Duodenal mucosa (tissue), 2 donors: ENCODE data around the gene MRPL48.

ENCODE experiments used
- H3K27ac ChIP-seq: one replicate; pipeline ENCODE4 v1.7.0; 2013; ENCODE audit warnings: low read depth, low read length
- H3K27me3 ChIP-seq, 2 donors: one replicate each; pipeline ENCODE4 v1.7.0; 2013; ENCODE audit warnings: low read length in 2 of 2, control low read depth in 1 of 2; ENCODE audit not compliant: insufficient read depth in 2 of 2, control insufficient read depth in 1 of 2
- H3K36me3 ChIP-seq, 2 donors: one replicate each; pipeline ENCODE4 v1.7.0; 2013; ENCODE audit warnings: low read length in 2 of 2, control low read depth in 1 of 2; ENCODE audit not compliant: insufficient read depth in 2 of 2, control insufficient read depth in 1 of 2
- H3K4me1 ChIP-seq, 2 donors: one replicate each; pipeline ENCODE4 v1.7.0; 2013; ENCODE audit warnings: low read length in 2 of 2, control low read depth in 1 of 2; ENCODE audit not compliant: insufficient read depth in 2 of 2, control insufficient read depth in 1 of 2
- H3K4me3 ChIP-seq, 2 donors: one replicate each; pipeline ENCODE4 v1.7.0; 2013; ENCODE audit warnings: low read length in 2 of 2, low read depth in 1 of 2
- H3K9ac ChIP-seq, 2 donors: one replicate each; pipeline ENCODE4 v1.7.0; 2013; ENCODE audit warnings: low read length in 2 of 2, low read depth in 1 of 2
- H3K9me3 ChIP-seq, 2 donors: one replicate each; pipeline ENCODE4 v1.7.0; 2013; ENCODE audit warnings: low read length in 2 of 2, control low read depth in 1 of 2; ENCODE audit not compliant: control insufficient read depth in 1 of 2

Gene MRPL48

DNA sequence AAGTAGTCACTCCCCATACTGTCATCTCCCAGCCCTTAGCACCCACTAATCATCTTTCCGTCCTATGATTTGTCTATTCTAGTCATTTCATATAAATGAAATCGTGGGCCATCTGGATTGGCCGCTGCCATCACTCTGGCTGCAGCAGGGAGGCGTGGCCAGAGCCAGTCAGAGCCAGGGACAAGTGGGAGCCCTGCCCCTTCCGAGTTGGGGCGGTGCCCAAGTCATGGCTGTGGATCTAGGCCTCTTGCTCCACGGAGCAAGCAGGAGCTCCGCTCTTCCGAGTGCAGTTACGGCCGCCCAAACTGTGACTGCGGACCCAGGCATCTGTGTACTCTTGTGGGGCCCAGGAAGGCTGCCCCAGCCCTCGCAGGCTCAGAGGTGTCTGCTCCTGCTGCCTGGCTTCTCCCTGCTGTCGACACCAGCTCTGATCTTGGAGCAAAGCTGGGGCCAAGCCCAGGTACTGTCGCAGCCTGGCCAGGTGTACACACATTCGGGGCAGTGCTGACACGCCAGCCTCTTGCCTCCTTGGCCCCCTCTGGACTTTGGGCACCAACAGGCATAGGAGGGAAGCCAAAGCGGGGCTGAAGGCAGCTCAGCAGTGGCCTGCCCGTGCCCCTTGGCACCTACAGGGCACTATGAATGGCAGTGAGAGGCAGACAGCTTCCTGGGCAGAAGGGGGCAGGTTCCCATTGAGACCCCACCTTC is 8.4 kb downstream of the MRPL48 start:
- Histone ChIP-seq H3K27ac (no peak overlapping the region), H3K4me3 (no peak overlapping the region), H3K9me3 (no peaks in the 10 kb centered on the region)

GRCh38 chr11:73797457-73797856 is 9.8 kb downstream of the MRPL48 start:
- H3K27ac ChIP-seq: no peak overlapping the region
- no peak overlapping the region for H3K9ac ChIP-seq

More for the DNA sequence above, 8.4 kb downstream of the MRPL48 start:
- Histone ChIP-seq H3K36me3 (peaks cover 0 to 7% of the 10 kb centered on the region in 2 donors), H3K9ac (no peak overlapping the region), H3K4me1 (peaks cover 0 to 4% of the 10 kb centered on the region in 2 donors), H3K27me3 (no peaks in the 10 kb centered on the region)

DNA sequence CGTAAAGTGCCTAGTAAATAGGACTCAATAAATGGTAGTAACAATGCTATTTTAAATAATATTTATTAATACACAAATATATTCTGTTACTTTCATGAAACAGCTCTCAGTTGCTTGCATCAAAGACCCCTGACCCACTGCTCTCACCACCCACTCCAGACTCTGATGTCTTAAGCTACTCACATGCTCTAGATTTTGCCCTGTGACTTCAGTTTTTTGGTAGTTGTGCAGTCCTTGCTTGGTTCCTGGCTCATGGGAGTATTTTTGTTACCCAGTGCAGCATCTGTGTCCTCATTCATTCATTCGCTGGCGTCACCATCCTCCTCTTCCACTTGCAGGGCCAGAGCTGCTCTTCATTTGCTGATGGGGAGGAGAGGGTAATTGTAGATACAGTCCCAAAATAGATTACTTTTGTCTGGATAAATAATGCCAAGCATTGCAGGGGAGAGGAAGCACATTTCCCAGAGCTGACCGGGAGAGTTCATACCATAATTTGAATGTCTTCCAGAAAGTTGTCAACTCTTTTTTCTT is 12.7 kb downstream of the MRPL48 start:
- H3K27ac ChIP-seq: no peak overlapping the region
- H3K4me3 ChIP-seq: no peak overlapping the region
- no peaks in the 10 kb centered on the region for H3K4me1 ChIP-seq
- H3K9ac ChIP-seq: no peak overlapping the region
- peaks cover 0 to 7% of the 10 kb centered on the region in 2 donors for H3K36me3 ChIP-seq
- no peaks in the 10 kb centered on the region for H3K27me3 ChIP-seq
- no peaks in the 10 kb centered on the region for H3K9me3 ChIP-seq

More at GRCh38 chr11:73797457-73797856, 9.8 kb downstream of the MRPL48 start:
- Histone ChIP-seq H3K9me3 (no peaks in the 10 kb centered on the region), H3K27me3 (no peaks in the 10 kb centered on the region), H3K4me3 (no peak overlapping the region), H3K4me1 (no peaks in the 10 kb centered on the region), H3K36me3 (peaks cover 0 to 7% of the 10 kb centered on the region in 2 donors)

DNA sequence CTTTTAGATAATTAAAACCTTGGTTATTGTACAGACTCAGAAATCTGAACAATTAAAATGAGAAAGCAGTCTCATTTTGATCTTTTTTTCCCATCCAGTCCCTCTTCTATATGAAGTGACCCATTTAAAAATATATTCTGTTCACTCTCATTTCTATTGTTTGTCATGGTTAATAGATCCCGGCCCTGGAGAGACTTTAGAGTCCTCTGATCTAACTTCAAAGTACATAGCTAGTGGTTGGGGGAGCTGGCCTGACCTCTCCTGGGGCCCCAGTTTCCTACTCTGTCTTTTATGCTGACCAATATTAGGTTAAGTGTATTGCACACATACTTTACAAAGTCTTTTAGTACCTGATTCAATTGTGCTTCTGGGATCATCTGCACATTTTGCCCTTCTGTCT is 13.5 kb downstream of the MRPL48 start:
- Histone ChIP-seq H3K27ac (no peak overlapping the region), H3K27me3 (no peaks in the 10 kb centered on the region), H3K9me3 (no peaks in the 10 kb centered on the region), H3K4me3 (no peak overlapping the region), H3K4me1 (no peaks in the 10 kb centered on the region), H3K36me3 (peaks cover 0 to 11% of the 10 kb centered on the region in 2 donors), H3K9ac (no peak overlapping the region)

- Histone ChIP-seq H3K4me3 (no peak overlapping the region), H3K27me3 (no peaks in the 10 kb centered on the region), H3K36me3 (peaks cover 0 to 11% of the 10 kb centered on the region in 2 donors), H3K4me1 (no peaks in the 10 kb centered on the region), H3K27ac (no peak overlapping the region), H3K9me3 (no peaks in the 10 kb centered on the region), H3K9ac (no peak overlapping the region)
Observed at GRCh38 chr11:73804712-73805111, 17.0 kb downstream of the MRPL48 start.

- Histone ChIP-seq H3K36me3 (peaks cover 0 to 11% of the 10 kb centered on the region in 2 donors), H3K27ac (no peak overlapping the region), H3K4me3 (no peak overlapping the region), H3K9me3 (no peaks in the 10 kb centered on the region), H3K27me3 (no peaks in the 10 kb centered on the region), H3K9ac (no peak overlapping the region), H3K4me1 (no peaks in the 10 kb centered on the region)
Observed at GRCh38 chr11:73808052-73808451, 20.4 kb downstream of the MRPL48 start.

- H3K27ac ChIP-seq: no peak overlapping the region
- peaks cover 0 to 10% of the 10 kb centered on the region in 2 donors for H3K36me3 ChIP-seq
- H3K9me3 ChIP-seq: no peaks in the 10 kb centered on the region
- H3K4me3 ChIP-seq: no peak overlapping the region
- no peaks in the 10 kb centered on the region for H3K4me1 ChIP-seq
- no peaks in the 10 kb centered on the region for H3K27me3 ChIP-seq
- H3K9ac ChIP-seq: no peak overlapping the region
Observed at GRCh38 chr11:73810637-73811036, 23.0 kb downstream of the MRPL48 start.

- Histone ChIP-seq H3K4me3 (no peak overlapping the region), H3K9ac (no peak overlapping the region)
Observed at GRCh38 chr11:73812234-73812633, 24.6 kb downstream of the MRPL48 start.

DNA sequence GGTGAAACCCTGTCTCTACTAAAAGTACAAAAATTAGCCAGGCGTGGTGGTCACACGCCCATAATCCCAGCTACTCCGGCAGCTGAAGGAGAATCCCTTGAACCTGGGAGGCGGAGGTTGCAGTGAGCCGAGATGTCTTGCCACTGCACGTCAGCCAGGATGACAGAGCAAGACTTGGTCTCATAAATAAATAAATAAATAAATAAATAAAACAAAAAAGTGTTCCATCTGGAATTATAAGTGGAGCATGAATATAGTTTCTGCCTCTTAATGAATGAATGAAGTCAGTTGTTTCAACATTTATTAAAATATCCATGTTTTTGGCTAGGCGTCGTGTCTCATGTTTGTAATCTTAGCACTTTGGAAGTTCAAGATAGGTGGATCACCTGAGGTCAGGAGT is 27.1 kb downstream of the MRPL48 start:
- no peaks in the 10 kb centered on the region for H3K4me1 ChIP-seq
- peaks cover 0 to 2% of the 10 kb centered on the region in 2 donors for H3K36me3 ChIP-seq
- H3K4me3 ChIP-seq: no peak overlapping the region
- H3K27me3 ChIP-seq: no peaks in the 10 kb centered on the region
- no peak overlapping the region for H3K9ac ChIP-seq
- H3K27ac ChIP-seq: no peak overlapping the region
- no peaks in the 10 kb centered on the region for H3K9me3 ChIP-seq

More at GRCh38 chr11:73812234-73812633, 24.6 kb downstream of the MRPL48 start:
- no peaks in the 10 kb centered on the region for H3K27me3 ChIP-seq
- no peaks in the 10 kb centered on the region for H3K4me1 ChIP-seq
- H3K27ac ChIP-seq: no peak overlapping the region
- H3K9me3 ChIP-seq: no peaks in the 10 kb centered on the region
- H3K36me3 ChIP-seq: peaks cover 0 to 8% of the 10 kb centered on the region in 2 donors

GRCh38 chr11:73818846-73819245 is 31.2 kb downstream of the MRPL48 start:
- Histone ChIP-seq H3K36me3 (peaks cover 0 to 2% of the 10 kb centered on the region in 2 donors), H3K27me3 (no peaks in the 10 kb centered on the region), H3K9me3 (no peaks in the 10 kb centered on the region), H3K4me3 (no peak overlapping the region), H3K27ac (no peak overlapping the region), H3K4me1 (no peaks in the 10 kb centered on the region), H3K9ac (no peak overlapping the region)
